ENCODE measurements around the gene CSNK1A1. TPM values are rescaled to one million over a fixed set of nuclear protein-coding genes. Genes with fewer than 3 reads are reported as not detected.

Gene CSNK1A1
- total RNA-seq, 1 donor from 2014 or later, result 133 TPM

DNA sequence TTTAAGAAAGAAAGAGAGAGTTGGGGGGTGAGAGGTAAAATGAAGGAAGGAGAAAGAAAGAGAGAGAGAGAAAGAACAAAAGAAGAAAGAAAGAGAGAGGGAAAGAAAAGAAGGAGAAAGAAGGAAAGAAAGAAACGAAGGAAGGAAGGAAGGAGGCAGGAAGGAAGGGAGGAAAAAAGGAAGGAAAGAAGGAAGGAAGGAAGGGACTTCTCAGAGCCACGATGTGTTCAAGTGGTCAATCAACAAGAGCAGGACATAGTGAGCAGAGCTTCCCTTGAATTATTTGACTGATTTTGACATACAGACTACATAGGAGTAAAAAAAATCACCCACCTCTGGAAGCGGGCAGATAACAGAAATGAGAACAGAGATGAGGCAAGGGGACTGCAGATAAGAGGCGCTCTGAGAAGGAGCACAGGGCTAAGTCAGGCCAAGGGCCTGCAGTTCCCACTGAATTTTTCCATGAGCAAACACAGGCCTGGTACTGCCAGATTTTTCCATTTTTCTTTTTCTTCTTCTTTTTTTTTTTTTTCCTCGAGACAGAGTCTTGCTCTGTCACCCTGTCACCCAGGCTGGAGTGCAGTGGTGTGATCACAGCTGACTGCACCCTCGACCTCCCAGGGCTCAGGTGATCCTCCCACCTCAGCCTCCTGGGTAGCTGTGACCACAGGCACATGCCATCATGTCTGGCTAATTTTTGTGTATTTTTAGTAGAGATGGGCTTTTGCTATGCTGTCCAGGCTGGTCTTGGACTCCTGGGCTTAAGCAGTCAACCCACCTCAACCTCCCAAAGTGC lies 94.4 kb downstream of the CSNK1A1 start:
- H3K9me3 Mint-ChIP-seq, result no peaks in the 10 kb centered on the region
- ATAC-seq (ENCODE audit: low read depth) (no peak), DNase-seq (no peak)
- ChIA-PET POLR2A (no interaction called here), CTCF (no interaction called here)
- H3K27ac Mint-ChIP-seq, result no peak overlapping the region
- intact Hi-C loops (cut with micrococcal nuclease), result no loop called here
- TF ChIP-seq, protein P1, sequence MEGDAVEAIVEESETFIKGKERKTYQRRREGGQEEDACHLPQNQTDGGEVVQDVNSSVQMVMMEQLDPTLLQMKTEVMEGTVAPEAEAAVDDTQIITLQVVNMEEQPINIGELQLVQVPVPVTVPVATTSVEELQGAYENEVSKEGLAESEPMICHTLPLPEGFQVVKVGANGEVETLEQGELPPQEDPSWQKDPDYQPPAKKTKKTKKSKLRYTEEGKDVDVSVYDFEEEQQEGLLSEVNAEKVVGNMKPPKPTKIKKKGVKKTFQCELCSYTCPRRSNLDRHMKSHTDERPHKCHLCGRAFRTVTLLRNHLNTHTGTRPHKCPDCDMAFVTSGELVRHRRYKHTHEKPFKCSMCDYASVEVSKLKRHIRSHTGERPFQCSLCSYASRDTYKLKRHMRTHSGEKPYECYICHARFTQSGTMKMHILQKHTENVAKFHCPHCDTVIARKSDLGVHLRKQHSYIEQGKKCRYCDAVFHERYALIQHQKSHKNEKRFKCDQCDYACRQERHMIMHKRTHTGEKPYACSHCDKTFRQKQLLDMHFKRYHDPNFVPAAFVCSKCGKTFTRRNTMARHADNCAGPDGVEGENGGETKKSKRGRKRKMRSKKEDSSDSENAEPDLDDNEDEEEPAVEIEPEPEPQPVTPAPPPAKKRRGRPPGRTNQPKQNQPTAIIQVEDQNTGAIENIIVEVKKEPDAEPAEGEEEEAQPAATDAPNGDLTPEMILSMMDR (IDR thresholded peaks at IDR 0.05), result no peak
- H3K27me3 Mint-ChIP-seq, result no peaks in the 10 kb centered on the region
- H3K36me3 Mint-ChIP-seq (ENCODE audit: low read depth), result no peaks in the 10 kb centered on the region
- H3K4me3 Mint-ChIP-seq, result no peak overlapping the region
- H3K4me1 Mint-ChIP-seq, result no peaks in the 10 kb centered on the region

DNA sequence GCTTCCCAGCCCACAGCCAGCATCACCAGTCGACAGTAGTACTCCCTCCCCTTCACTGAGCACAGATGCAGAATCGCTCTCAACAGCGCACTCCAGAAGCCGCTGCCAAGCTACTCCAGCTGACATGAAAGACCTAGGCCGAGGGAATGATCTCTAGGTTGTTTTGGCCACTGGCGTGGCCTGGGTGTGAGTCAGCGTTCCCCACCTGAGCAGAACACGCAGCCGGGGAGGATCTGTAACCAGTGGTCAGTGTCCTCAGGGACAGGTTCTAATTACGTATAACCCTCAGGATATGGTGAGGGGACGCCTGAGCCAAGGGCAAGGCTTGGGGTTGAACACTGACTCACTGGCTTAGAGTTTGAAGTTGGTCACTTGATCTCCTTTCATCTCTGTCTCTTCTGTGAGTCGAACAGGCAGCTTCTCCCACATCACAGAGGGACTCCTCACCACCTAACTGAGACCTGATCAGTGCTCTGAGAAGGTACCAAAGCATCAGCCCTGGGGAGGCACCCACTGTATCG lies 95.3 kb downstream of the CSNK1A1 start:
- Mint-ChIP-seq H3K27me3 (no peaks in the 10 kb centered on the region), H3K36me3 (ENCODE audit: low read depth) (no peaks in the 10 kb centered on the region), H3K27ac (no peak overlapping the region), H3K9me3 (no peaks in the 10 kb centered on the region), H3K4me1 (no peaks in the 10 kb centered on the region), H3K4me3 (no peak overlapping the region)
- intact Hi-C loops (cut with micrococcal nuclease), result no loop called here
- DNase-seq (no peak), ATAC-seq (ENCODE audit: low read depth) (no peak)
- ChIA-PET CTCF (no interaction called here), POLR2A (no interaction called here)
- TF ChIP-seq, protein P1 (IDR thresholded peaks at IDR 0.05), result no peak

DNA sequence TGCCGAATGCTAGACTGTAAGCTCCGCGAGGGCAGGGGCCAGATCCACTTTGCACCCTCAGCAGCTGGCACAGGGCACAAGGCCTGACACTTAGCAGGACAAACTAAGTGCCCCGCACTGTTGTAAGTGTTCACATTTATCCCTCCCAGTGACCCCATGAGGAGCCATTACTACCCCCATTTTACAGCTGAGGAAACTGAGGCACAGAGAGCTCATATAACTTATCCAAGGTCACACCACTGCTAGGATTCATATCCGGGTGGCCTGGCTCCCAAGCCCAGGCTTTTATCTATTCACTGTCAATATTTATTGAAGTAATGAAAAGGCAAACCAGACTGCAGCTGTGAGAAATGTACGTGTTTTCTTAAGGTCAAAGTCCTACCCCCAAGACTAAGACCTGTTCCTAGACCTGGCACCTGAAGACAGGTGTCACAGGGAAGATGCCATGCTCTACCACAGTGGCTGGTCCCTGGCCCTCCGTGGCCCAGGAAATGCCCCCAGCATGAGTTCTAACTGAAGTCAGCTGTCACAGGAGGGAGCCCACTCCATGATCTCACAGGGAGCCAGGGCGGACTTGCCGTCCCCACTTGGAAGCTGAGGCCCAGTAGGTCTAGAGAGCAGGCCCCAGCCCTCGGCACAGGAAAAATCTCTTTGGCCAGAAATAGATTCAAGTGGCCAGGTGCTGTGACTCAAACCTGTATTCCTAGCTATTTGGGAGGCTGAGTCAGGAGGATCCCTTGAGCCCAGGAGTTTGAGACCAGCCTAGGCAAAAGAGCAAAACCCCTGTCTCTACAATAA lies 97.4 kb downstream of the CSNK1A1 start:
- TF ChIP-seq, protein P1 (IDR thresholded peaks at IDR 0.05), result no peak
- POLR2A ChIA-PET, result no interaction called here
- no peak for ATAC-seq (ENCODE audit: low read depth)

DNA sequence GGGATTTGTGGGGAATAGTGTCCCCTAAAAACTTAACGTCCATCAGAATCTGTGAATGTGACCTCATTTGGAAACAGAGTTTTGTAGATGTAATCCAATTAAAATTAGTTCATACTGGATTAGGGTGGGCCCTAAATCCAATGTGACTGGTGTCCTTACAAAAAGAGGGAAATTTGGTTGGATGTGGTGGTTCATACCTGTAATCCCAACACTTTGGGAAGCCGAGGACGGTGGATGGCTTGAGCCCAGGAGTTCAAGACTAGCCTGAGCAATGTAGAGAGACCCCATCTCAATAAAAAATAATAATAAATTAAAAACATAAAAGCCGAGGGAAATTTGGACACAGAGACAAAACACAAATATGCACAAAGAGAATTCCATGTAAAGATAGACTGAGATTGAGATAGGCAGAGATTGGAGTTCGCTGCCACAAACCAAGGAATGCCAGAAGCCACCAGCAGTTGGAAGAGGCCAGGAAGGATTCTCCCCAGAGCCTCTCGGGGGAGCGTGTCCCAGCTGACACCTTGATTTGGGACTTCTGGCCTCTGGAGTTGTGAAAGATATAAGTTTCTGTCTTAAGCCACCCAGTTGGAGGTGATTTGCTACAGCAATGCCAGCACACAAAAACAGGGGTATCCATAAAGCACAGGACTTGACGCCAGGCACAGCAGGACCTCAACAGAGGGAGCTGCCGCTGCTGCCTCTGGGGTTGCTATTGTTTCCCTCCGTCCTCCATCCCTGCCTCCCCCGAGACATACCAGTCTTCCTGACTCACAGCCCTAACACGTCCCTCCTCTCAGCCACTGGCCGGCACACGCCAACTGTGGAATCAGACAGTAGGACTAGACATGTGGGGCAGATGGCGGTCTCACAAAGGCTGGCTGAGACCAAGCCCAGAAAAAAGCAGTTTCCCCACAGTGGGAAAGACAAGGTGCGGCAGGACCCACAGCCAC lies 98.3 kb downstream of the CSNK1A1 start:
- TF ChIP-seq, protein P1 (IDR thresholded peaks at IDR 0.05), result no peak
- intact Hi-C loops (cut with micrococcal nuclease), result no loop called here
- H3K27ac Mint-ChIP-seq, result no peak overlapping the region
- no peaks in the 10 kb centered on the region for H3K27me3 Mint-ChIP-seq
- DNase-seq (no peak), ATAC-seq (ENCODE audit: low read depth) (no peak)
- ChIA-PET CTCF (no interaction called here), POLR2A (no interaction called here)
- H3K4me1 Mint-ChIP-seq, result no peaks in the 10 kb centered on the region
- H3K9me3 Mint-ChIP-seq, result no peaks in the 10 kb centered on the region
- no peak overlapping the region for H3K4me3 Mint-ChIP-seq
- H3K36me3 Mint-ChIP-seq (ENCODE audit: low read depth), result no peaks in the 10 kb centered on the region

More for the DNA sequence above, 97.4 kb downstream of the CSNK1A1 start:
- intact Hi-C loops (cut with micrococcal nuclease), result no loop called here
- no peak for DNase-seq
- Mint-ChIP-seq H3K9me3 (no peaks in the 10 kb centered on the region), H3K27ac (no peak overlapping the region), H3K4me1 (no peaks in the 10 kb centered on the region), H3K27me3 (no peaks in the 10 kb centered on the region), H3K4me3 (no peak overlapping the region), H3K36me3 (ENCODE audit: low read depth) (no peaks in the 10 kb centered on the region)
- CTCF ChIA-PET, result no interaction called here
